B cell (primary cell): ENCODE data around the gene GNB5.

ENCODE experiments used
- EZH2 ChIP-seq: IDR thresholded peaks from 2 replicates; pipeline ENCODE4 v1.6.1; 2012; ENCODE audit warnings: borderline replicate concordance, low read depth, mild to moderate bottlenecking, moderate library complexity, low read length; ENCODE audit not compliant: insufficient read depth, poor library complexity, severe bottlenecking
- TF ChIP-seq, protein P1 (sequence below): fragments of 200-600 bp; IDR thresholded peaks from one replicate; pipeline ENCODE4 v1.8.0; 2022; ENCODE audit warnings: antibody characterized with exemption, mild to moderate bottlenecking

GRCh38 chr15:52154896-52155865 is 36.0 kb downstream of the GNB5 start:
- no peak for TF ChIP-seq EZH2
- TF ChIP-seq, protein P1, sequence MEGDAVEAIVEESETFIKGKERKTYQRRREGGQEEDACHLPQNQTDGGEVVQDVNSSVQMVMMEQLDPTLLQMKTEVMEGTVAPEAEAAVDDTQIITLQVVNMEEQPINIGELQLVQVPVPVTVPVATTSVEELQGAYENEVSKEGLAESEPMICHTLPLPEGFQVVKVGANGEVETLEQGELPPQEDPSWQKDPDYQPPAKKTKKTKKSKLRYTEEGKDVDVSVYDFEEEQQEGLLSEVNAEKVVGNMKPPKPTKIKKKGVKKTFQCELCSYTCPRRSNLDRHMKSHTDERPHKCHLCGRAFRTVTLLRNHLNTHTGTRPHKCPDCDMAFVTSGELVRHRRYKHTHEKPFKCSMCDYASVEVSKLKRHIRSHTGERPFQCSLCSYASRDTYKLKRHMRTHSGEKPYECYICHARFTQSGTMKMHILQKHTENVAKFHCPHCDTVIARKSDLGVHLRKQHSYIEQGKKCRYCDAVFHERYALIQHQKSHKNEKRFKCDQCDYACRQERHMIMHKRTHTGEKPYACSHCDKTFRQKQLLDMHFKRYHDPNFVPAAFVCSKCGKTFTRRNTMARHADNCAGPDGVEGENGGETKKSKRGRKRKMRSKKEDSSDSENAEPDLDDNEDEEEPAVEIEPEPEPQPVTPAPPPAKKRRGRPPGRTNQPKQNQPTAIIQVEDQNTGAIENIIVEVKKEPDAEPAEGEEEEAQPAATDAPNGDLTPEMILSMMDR = no peak
